K562 (cell line): ENCODE results near the gene MICU1. TPM values are rescaled to one million over a fixed set of nuclear protein-coding genes. Genes with fewer than 3 reads are reported as not detected.

ENCODE experiments used
- BRF1 ChIP-seq: IDR thresholded peaks from 3 replicates; pipeline ENCODE4 v1.6.1; 2011; ENCODE audit warnings: borderline replicate concordance, mild to moderate bottlenecking; ENCODE audit not compliant: insufficient read length; ENCODE audit errors: extremely low read depth
- CBX3 ChIP-seq, 2 experiments: IDR thresholded peaks; 1 replicate in 1 of 2; 2 replicates in 1 of 2; pipeline ENCODE4 v1.6.1; 2012; ENCODE audit warnings: inconsistent platforms in 2 of 2, low read length in 2 of 2, borderline replicate concordance in 1 of 2, control low read depth in 1 of 2
- CEBPG ChIP-seq, 3 experiments: fragments of 200-800 bp in 1 of 3; sonication (Bioruptor generic) in 1 of 3; sonication (generic) in 1 of 3; formaldehyde crosslinking in 1 of 3; IDR thresholded peaks in 2 of 3; conservative IDR thresholded peaks in 1 of 3; 2 replicates each; pipeline versions ENCODE4 v1.6.1 to v1.8.0; 2016 to 2022; ENCODE audit warnings: missing compliant biosample characterization in 2 of 3, missing genetic modification characterization in 2 of 3, mild to moderate bottlenecking in 1 of 3, missing genetic modification reagents in 1 of 3
- E2F8 ChIP-seq: fragments of 450-650 bp; IDR thresholded peaks from 2 replicates; pipeline ENCODE4 v1.7.1; 2018; ENCODE audit warnings: mild to moderate bottlenecking, low read depth; ENCODE audit not compliant: partially characterized antibody
- ETV6 ChIP-seq, 3 experiments: fragments of 150-350 bp in 1 of 3; sonication (generic) in 1 of 3; formaldehyde crosslinking in 1 of 3; IDR thresholded peaks; 2 replicates each; pipeline versions ENCODE4 v1.6.1 to v1.8.0; 2014 to 2022; ENCODE audit warnings: borderline replicate concordance in 2 of 3, low read depth in 2 of 3, antibody characterized with exemption in 1 of 3, low read length in 1 of 3, mild to moderate bottlenecking in 1 of 3, missing genetic modification reagents in 1 of 3
- PHB2 ChIP-seq: fragments of 450-650 bp; IDR thresholded peaks from 2 replicates; pipeline ENCODE4 v1.6.1; 2017; ENCODE audit warnings: low read depth
- PHF8 ChIP-seq: fragments of 200-600 bp; sonication (generic); IDR thresholded peaks from 2 replicates; pipeline ENCODE4 v1.6.1; 2012; ENCODE audit warnings: mixed run types, mild to moderate bottlenecking, inconsistent platforms, low read length, moderate library complexity, borderline replicate concordance
- POLR2G ChIP-seq: fragments of 200-400 bp; formaldehyde crosslinking; IDR thresholded peaks from 2 replicates; pipeline ENCODE4 v1.6.1; 2017; ENCODE audit warnings: low read depth, mild to moderate bottlenecking, antibody characterized with exemption, low read length, moderate library complexity
- RBFOX2 ChIP-seq: fragments of 200-400 bp; formaldehyde crosslinking; IDR thresholded peaks from 2 replicates; pipeline ENCODE4 v1.6.1; 2017; ENCODE audit warnings: low read depth, mild to moderate bottlenecking, low read length, moderate library complexity
- SRF ChIP-seq, 2 experiments: fragments of 250-450, 450-650 bp in 1 of 2; sonication (Bioruptor Pico) in 1 of 2; sonication (generic) in 1 of 2; formaldehyde crosslinking; IDR thresholded peaks; 2 replicates each; pipeline versions ENCODE4 v1.5.0 to v1.5.1; 2020 to 2022; ENCODE audit warnings: mild to moderate bottlenecking in 1 of 2, missing genetic modification reagents in 1 of 2
- ZBTB7A ChIP-seq: IDR thresholded peaks from 2 replicates; pipeline ENCODE4 v1.6.1; 2011; ENCODE audit warnings: low read depth, mild to moderate bottlenecking, low read length, moderate library complexity, borderline replicate concordance; ENCODE audit not compliant: control insufficient read depth
- ZNF124 ChIP-seq: sonication (generic); formaldehyde crosslinking; IDR thresholded peaks from 2 replicates; pipeline ENCODE4 v1.8.1; 2022; ENCODE audit warnings: missing genetic modification reagents
- ZNF384 ChIP-seq: IDR thresholded peaks from 2 replicates; pipeline ENCODE4 v1.6.1; 2012; ENCODE audit warnings: low read depth, low read length, improper control_type of control experiment
- polyA plus RNA-seq, 8 experiments: library from polyadenylated mRNA; depleted of rRNA in 4 of 8; stranded (reverse) in 5 of 8; unstranded in 3 of 8; fragments of >200 nt; fragmentation: Nextera tagmentation in 2 of 8; fragmentation: Illumina TruSeq in 1 of 8; extraction: Ambion mirVana in 2 of 8; extraction: Trizol in 1 of 8; gene quantifications; 2 replicates each; pipeline versions ENCODE4 v1.2.1 to v1.2.3, GENCODE V29; 2011 to 2014; ENCODE audit warnings: inconsistent platforms in 1 of 8, missing spikeins in 1 of 8
- total RNA-seq, 7 experiments: library from RNA; depleted of rRNA in 6 of 7; stranded (reverse); fragments of >200 nt in 6 of 7; fragmentation: Illumina TruSeq in 2 of 7; extraction: Trizol in 2 of 7; gene quantifications; 2 replicates each; pipeline versions ENCODE4 v1.2.1 to v1.2.3, GENCODE V29; 2011 to 2021; ENCODE audit warnings: low replicate concordance in 1 of 7
- TF ChIP-seq, protein P1 (sequence below): fragments of 200-800 bp; sonication (Bioruptor generic); IDR thresholded peaks from 2 replicates; pipeline ENCODE4 v1.6.1; 2017; ENCODE audit warnings: missing genetic modification characterization, missing compliant biosample characterization
- TF ChIP-seq, protein P2 (sequence below): sonication (generic); formaldehyde crosslinking; IDR thresholded peaks from 2 replicates; pipeline ENCODE4 v1.8.1; 2023; ENCODE audit warnings: mild to moderate bottlenecking, missing genetic modification reagents
- TF ChIP-seq, protein P3 (sequence below): conservative IDR thresholded peaks from 2 replicates; pipeline ENCODE4 v1.6.1; 2011; ENCODE audit warnings: low read depth, mild to moderate bottlenecking, low read length; ENCODE audit not compliant: control insufficient read depth

The MICU1 gene
- total and polyA plus RNA-seq, 9 of the 15 experiments (the other 6 are each of a cell fraction or from before 2014, with no cell fraction given): 29.3 to 76.8 (median 48.4) TPM

GRCh38 chr10:72354356-72355213 lies 271.3 kb downstream of the MICU1 start, which contains the start of gene DNAJB12 (continued):
- peak; percentile 94 for TF ChIP-seq E2F8
- peak; percentile 99 for TF ChIP-seq RBFOX2
- TF ChIP-seq, protein P1, sequence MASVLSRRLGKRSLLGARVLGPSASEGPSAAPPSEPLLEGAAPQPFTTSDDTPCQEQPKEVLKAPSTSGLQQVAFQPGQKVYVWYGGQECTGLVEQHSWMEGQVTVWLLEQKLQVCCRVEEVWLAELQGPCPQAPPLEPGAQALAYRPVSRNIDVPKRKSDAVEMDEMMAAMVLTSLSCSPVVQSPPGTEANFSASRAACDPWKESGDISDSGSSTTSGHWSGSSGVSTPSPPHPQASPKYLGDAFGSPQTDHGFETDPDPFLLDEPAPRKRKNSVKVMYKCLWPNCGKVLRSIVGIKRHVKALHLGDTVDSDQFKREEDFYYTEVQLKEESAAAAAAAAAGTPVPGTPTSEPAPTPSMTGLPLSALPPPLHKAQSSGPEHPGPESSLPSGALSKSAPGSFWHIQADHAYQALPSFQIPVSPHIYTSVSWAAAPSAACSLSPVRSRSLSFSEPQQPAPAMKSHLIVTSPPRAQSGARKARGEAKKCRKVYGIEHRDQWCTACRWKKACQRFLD (CRISPR knock-in tag): peak; percentile 94
- TF ChIP-seq ZNF384: peak; percentile 30; the same call in 1 of the 2 replicates
- peak in 1 of 2 experiments; percentile 60; a peak in 2 of 4 replicates for TF ChIP-seq SRF (CRISPR knock-in tag; IDR thresholded peaks at IDR 0.05)
- TF ChIP-seq ZNF124 (CRISPR knock-in tag): no peak
- TF ChIP-seq, protein P2, sequence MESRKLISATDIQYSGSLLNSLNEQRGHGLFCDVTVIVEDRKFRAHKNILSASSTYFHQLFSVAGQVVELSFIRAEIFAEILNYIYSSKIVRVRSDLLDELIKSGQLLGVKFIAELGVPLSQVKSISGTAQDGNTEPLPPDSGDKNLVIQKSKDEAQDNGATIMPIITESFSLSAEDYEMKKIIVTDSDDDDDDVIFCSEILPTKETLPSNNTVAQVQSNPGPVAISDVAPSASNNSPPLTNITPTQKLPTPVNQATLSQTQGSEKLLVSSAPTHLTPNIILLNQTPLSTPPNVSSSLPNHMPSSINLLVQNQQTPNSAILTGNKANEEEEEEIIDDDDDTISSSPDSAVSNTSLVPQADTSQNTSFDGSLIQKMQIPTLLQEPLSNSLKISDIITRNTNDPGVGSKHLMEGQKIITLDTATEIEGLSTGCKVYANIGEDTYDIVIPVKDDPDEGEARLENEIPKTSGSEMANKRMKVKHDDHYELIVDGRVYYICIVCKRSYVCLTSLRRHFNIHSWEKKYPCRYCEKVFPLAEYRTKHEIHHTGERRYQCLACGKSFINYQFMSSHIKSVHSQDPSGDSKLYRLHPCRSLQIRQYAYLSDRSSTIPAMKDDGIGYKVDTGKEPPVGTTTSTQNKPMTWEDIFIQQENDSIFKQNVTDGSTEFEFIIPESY: no peak; the same call in 1 of the 2 replicates
- peak in 1 of 2 experiments; percentile 61; a peak in 2 of 4 replicates for TF ChIP-seq ETV6 (IDR thresholded peaks at IDR 0.05; ENCODE audit: borderline replicate concordance in 1 of 2, low read depth in 2 of 2, low read length in 1 of 2)
- TF ChIP-seq ETV6 (CRISPR knock-in tag; IDR thresholded peaks at IDR 0.05; ENCODE audit: borderline replicate concordance): no peak
- no peak for TF ChIP-seq PHB2
- TF ChIP-seq CEBPG (CRISPR knock-in tag; IDR thresholded peaks at IDR 0.05): peak; percentile 45; the same call in 1 of the 2 replicates
- peak in 1 of 2 experiments; percentile 45; a peak in 3 of 4 replicates for TF ChIP-seq CEBPG (tag; conservative IDR thresholded peaks at IDR 0.05 in 1 of 2, IDR thresholded peaks at IDR 0.05 in 1 of 2)
- peak; percentile 97 for TF ChIP-seq PHF8
- TF ChIP-seq POLR2G: peak; percentile 98
- TF ChIP-seq BRF1: no peak
- peak; percentile 31; the same call in 1 of the 2 replicates for TF ChIP-seq ZBTB7A
- TF ChIP-seq CBX3 (IDR thresholded peaks at IDR 0.05; ENCODE audit: borderline replicate concordance in 1 of 2, low read length in 2 of 2): peak in 1 of 2 experiments; percentile 98; a peak in 2 of 3 replicates
- TF ChIP-seq, protein P3, sequence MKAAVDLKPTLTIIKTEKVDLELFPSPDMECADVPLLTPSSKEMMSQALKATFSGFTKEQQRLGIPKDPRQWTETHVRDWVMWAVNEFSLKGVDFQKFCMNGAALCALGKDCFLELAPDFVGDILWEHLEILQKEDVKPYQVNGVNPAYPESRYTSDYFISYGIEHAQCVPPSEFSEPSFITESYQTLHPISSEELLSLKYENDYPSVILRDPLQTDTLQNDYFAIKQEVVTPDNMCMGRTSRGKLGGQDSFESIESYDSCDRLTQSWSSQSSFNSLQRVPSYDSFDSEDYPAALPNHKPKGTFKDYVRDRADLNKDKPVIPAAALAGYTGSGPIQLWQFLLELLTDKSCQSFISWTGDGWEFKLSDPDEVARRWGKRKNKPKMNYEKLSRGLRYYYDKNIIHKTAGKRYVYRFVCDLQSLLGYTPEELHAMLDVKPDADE: peak; percentile 59; the same call in 1 of the 2 replicates
